ENCODE measurements around the gene SAPCD1.

The SAPCD1 gene

DNA sequence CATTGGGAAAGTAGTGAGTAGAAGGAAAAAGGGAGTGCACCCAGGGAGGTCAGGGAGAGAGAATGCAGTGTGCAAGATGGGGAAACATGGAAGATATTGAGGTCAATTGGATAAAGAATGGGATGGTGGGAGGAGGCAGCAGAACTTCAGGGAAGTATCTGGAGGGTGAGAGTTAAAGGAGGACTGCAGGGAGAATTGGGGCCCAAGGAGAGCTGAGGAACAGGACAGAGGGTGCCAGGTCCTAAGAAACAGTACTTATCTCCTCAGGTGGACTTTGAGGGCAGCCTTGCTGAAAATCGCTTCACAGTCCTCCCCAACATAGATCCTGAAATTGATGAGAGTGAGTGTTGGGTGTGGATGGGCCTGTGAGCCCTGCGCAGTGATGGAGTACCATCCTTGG, 4.2 kb upstream of the SAPCD1 start:
- no peak for DNase-seq

DNA sequence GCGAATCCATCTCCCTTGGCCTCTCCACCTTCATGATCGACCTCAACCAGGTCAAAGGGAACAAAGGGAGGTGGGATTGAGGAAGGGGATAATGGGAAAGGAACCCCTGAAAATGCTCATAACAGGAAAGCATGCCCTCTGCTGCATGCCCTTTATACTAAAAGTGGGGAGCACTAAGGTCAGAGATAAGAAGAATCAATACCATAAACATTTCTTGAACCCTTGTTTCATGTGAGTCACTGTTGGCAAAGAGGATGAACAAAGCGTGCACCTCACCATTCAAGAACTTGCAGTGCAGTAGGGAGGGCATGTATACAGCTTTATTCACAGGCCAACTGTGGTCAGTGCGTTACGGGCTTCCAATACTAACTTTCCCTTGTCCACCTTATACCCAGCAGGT, 1.7 kb upstream of the SAPCD1 start:
- DNase-seq: no peak

DNA sequence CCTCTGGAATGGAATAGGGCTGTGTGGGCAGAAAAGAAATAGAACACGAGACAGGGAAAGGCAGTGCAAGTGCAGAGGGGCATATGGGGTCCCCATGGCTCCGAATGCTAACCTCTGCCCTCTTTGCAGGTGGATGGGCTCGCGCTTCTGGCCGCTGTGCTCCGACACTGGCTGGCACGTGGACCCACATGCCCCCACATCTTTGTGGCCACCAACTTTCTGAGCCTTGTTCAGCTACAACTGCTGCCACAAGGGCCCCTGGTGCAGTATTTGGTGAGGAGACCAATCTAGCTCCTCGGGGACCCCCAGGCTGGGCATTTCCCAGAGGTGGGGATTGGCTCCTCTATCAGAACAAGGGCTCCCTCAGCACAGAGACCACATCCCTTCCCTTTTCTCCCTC, 1.1 kb upstream of the SAPCD1 start:
- no peak for DNase-seq

DNA sequence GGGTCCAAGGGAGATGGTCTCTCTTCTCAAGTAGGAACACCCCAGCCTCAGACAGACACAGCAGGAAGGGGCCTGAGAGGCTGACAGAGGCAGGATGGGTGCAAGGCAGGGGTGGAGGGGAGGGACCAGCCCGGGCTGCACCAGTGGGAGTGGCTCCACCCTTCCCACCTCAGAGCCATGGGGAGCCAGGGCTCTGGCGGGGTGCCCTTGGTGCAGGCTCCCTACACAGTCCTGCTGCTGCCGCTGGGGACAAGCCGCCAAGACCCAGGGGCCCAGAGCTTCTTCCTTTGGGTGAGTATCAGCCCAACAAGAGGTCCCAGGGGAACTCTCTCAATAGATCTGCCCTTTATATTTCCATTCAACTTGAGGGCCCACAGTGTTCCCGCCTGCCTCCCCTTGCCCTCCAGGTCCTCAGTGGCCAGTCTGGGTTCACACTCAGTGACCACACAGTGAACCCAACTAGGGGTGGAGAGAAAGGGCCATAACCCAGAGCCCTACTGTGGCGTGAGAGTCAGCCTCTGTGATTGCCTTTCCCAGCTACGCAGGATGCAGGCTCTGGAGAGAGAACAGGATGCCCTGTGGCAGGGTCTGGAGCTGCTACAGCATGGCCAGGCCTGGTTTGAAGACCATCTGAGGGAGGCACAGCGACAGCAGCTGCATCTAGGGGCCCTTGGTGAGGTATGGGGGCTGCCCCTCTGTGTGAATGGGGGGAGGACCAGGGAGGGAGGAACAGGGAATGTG, 592 bp downstream of the SAPCD1 start:
- DNase-seq: no peak

DNA sequence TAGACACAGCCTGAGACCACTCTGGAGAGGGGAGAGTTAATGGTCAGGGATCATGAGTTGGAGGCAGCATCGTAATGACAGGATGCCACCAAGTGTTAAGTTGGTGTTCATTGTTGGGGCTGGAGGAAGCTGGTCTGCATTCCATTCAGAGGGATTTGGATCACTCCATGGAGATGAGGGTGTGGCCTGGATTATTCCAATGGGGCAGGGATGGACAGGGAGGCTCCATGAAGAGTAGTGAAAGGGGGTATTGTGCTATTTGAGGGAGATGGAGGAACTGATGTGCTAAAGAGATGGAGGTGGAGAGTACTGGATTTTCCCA, 1.1 kb downstream of the SAPCD1 start:
- DNase-seq: no peak

DNA sequence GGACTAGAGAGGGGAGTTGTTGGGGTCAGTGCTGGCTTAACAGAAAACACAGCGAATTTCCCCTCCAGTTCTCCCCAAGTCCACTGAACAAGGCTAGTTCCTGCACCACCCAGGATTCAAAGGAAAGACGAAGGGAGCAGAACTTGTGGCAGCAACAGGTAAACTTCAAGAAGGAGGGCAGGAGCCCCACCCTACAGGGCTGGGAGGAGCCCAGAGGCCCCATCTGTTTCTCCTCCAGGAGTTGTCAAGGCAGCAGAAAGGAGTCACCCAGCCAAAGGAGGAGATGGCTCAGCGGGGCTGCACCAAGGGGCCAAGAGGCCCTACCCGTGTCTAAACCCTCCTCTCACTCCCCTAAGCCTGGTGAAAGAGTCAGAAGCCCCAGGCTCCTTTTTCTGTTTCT, 1.7 kb downstream of the SAPCD1 start:
- no peak for DNase-seq

DNA sequence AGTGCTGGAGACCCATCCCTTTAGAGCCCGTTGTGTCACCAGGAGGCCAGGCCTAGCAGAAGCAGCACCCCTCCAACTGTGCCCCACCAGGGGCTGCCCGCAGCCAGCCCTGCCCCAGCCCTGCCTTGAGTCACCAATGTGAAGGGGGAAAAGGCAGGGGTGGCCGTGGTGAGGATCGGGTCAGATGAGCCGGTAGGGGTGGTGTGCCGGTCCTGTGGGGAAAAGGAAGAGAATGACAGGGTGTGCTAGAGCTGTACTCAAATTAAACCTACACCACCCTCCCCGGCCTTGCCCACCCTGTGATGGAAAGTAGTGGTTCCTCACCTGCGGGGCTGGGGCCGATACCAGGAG, 3.1 kb downstream of the SAPCD1 start:
- no peak for DNase-seq

DNA sequence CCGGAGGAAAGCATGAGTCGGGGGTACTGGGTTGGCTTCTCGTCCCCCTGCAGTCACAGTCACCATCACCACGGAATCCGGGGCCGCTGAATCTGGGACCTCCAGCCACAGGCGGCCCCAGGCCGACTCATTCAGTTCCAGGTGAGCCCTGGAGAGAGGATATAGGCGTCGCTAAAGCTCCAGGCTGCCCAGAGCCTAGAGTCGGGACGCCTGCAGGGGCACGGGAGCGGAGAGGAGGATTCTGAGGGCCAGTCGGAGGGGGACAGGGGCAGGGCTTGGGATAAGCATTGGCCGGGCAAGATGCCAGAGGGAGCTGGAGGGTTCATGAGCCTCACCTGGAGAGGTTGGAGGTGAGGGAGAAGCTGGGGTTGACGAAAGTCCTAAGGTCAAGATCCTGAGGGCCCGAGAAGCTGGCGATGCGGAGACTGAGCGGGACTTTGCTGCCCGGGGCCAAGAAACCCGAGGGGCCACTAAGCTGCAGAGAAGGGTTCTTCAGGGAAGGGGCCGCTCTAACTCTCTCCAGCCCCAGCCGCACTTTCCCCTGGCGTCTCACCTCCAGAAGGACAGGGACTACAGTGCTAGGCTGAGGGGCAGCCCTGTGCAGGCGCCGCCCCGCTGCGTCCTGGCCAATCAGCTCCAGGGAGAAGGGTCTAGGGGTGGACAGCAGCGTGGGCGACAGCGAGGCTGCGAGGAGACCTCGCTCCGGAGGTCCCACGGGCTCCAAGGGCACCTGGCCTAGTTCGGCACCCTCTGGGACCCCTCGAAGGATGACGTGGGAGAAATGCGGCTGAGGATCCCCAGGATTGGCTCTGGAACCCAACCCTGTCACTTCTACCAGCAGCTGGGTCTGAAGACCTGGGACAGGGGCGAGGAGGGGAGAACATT, 3.7 kb downstream of the SAPCD1 start:
- DNase-seq: no peak

DNA sequence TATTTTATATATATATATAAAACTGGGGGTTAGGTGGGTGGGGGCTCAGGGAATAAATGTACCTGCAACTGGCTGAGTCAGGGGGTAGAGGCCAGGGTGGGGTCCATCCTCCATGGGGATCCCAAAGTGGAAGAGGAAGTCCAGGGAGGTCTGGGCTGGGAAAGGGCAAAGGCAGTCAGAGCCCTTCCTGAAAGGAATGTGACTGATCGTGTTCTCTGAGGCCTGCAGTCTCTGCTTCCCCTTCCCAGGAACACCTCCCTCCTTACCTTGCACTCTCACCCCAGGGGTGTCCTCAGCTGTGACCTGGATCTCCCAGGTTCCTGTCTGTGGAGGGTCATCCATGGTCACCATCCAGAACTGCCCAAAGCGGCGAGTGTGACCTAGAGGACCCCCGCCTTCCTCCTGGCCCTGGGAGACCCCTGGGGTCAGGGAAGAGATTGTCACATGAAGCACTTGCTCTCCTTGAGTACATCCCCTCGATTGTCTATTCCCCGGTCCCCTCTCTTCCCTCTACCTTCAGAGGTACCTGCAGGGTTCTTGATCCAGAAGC, 4.7 kb downstream of the SAPCD1 start:
- no peak for DNase-seq

DNA sequence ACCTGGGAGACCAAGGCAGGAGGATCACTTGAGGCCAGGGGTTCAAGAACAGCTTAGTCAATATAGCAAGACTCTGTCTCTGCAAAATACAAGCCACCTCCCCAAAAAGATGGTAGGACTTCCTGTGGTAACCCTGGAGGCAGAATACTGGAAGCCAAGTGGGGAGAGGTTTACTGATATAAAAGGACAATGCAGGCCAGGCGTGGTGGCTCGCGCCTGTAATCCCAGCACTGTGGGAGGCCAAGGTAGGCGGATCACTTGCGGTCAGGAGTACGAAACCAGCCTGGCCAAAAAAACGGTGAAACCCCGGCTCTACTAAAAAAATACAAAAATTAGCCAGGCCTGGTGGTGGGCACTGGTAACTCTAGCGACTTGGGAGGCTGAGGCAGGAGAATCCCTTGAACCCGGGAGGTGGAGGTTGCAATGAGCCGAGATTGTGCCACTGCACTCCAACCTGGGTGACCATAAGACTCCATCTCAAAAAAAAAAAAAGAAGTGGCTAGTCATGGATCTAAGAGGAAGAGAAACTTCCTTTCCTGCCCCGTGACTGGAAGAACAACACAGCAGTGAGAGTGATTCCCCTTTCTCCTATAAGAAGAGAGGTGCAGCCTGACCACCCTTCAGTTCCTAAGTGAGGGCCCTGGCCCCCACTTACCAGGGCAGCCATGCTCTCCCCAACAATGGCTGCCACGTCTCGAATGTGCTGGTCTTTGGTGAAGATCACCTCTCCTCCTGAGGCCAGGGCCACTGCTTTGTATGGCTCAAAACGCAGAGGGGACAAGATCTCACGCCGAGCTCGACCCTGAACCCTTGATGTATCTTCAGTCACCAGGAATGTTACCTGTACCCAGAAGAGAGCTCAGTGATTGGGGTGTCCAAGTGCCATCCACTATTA, 6.2 kb downstream of the SAPCD1 start:
- no peak for DNase-seq

DNA sequence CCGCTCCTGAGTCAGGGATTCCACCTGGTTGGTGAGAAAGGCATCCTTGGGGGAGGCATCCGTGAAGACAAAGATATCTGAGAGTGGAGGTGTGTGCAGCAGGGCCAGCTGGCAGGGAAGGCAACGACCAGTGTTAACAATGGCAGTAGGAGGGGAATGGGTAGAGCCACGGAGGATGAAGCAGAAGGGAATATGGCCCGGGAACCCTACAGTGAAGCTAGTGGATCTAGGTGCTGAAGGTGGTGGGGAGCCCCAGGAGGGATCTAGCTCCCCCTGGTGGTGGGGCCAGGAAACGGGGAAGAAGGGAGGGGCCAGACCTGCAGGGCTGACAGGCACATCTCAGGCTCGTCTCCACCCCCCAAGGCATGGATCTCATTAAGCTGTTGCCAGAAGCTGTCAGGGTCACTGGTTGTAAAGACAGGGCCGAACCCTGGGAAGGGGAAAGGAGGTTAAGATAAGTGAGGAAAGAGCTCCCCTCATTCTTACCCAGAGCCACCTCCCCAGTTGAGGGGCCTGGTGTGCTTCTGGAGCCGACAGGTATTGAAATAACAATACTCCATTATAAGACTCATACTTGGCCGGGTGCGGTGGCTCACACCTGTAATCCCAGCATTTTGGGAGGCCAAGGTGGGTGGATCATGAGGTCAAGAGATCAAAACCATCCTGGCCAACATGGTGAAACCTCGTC, 7.4 kb downstream of the SAPCD1 start:
- DNase-seq: peak; percentile 84

DNA sequence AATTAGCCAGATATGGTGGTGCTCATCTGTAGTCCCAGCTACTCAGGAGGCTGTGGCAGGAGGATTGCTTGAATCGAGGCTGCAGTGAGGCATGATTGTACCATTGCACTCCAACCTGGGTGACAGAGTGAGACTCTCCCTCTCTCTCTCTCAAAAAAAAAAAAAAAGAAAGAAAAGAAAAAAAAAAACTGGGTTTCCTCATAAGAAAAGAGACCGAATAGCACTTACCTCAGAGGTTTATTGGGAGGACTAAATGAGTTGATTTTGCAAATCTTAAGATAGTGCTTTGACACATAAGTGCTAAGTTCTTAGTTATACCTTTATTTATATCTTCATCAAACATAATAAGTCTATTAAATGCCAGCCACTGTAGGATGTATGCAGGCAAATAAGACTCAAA, 8.4 kb downstream of the SAPCD1 start:
- DNase-seq: no peak

DNA sequence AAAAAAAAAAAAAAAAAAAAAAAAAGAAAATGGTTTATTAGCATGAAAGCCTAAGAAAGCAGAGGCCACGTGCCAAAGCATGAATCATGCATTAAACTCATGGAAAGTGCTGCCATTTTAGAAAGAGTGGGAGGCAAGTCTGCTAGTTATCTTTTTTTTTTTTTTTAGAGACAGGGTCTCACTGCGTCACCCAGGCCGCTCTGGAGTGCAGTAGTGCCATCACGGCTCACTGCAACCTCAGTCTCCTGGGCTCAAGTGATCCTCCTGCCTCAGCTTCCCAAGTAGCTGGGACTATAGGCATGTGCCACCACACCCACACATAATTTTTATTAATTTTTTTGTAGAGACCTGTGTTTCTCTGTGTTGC, 9.5 kb downstream of the SAPCD1 start:
- DNase-seq: no peak

DNA sequence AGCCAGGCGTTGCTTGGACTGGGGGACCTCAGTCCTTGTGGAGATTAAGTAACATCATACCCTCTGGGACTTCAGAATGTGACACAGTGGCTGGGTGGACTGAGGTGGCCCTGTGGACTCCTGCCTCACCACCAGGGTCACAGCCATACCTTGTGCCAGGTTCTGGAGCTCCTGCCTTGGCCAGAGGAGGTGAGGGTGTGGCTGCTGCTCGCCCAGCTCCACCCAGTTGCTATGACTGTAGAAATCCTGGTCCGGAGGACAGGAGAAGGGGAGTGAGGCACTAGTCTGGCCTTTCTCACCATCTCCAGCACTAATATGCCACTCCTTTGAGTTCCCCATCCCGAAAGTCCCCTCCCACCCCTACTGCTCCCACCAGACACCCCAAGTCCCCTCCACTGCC, 12.7 kb downstream of the SAPCD1 start:
- no peak for DNase-seq

DNA sequence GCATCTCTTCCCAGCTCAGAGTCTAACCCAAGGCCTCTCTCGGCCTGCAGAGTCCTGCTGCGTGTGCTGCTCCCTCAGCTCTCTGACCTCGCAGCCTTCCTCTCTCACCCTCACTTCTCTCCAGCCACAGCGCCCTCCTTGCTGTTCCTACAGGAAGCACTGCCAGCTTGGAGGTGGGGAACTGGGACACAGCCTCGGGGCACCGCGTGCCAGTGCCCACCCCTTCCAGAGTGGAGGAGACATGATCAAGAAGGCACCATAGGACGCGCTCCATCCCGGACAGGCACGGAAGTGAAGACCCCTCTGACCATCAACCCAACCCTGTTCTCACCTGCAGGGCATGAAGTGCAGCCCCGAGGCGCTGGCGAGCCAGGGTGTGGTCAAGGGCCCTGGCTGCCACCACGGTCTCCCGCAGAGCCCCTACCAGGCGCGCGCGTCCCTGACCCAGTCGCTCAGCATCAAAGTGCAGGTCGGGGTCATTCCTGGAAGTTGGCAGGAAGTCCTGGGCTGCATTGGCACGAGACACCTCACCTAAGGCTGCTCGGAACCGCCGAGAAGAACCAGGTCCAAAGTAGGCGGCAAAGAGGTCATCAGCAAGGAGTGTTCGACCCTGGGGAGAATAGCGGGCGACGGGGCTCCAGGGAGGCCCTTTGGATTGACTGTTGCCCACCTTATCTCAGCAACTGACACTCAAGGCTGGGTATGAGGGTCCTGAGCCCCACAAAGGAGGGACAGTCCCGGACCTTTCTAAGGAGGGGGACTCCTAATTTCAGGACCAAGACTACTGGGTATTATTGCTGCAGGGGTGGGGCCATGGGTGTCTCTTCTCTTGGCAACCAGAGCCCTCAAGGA, 13.4 kb downstream of the SAPCD1 start:
- DNase-seq: no peak

DNA sequence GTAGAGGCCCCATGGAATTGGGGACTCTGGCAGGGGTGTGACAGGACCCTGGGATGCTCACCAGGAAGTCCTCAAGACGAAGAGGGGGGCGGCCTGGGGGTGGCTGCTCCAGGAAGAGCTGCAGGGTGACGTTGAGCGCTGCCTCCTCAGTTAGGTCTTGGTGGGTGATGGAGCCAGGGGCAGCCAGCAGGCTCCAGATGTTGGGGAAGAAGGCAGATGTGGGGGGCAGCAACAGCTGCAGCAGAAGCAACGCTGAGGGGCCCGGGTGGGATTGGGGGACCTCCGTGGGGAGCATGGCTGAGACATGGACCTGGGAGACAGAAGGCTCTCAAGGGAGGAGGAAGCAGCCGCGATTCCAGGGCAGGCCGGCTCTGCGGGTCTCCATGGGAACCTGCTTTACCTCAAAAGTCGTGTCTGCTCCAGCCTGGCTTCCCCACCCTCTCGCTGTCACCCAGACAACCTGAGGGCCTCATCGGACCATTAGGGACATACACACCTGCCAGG, 14.1 kb downstream of the SAPCD1 start:
- no peak for DNase-seq

DNA sequence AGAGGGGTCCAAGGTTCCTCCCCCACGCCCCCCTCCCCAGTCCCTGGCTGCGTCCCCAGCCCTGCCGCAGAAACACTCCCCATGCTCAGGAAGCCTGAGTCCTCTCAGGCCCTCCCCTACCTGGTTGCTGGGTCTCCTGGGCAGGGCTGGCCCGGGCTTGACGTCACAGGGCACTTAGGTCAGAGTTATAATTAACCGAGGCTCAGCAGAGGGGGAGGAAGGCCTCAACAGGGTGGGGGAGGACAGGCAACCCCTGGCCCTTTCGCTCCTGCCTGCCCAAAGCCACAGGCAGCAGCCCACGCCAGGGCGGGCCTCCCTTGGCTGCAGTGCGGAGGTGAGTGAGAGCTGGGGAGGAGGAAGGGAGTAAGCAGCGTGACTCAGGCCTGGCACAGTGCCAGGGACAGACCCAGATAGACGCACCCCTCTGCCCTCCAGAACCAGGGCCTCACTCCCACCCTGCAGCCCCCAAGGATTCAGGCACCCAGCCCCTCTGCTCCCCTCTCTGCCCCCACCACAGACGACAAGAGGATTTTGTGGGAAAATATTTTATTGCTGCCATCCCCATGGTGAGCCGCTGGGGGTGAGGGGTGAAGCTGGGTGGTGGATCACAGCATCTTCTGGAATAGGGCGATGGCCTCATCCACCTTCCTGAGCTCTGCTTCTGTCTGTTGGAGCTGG, 14.7 kb downstream of the SAPCD1 start, which contains the start of gene VWA7:
TSS of gene VWA7 (minus strand) at position 340 of the 678 bp plus-strand sequence. CDS start 549 bp downstream, outside the sequence.
- DNase-seq: peak; percentile 68

DNA sequence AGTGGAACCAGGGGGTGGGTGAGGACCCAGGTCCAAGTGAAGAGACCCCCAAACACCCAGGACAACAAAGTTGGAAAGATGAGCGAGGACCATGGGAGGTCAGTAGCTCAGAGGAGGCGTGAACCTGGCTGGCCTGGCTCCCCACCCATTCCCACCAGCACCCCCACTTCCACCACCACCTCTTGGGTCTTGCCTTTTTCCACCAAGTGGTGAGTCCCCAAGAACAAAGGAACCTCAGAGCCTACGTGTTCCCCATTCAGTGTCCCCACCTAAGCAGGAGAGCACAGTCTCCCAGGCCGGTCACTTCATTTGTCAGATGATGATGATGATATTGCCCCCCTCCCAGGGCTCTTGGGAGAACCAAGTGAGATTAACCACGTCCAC, 15.2 kb downstream of the SAPCD1 start:
- DNase-seq: no peak

DNA sequence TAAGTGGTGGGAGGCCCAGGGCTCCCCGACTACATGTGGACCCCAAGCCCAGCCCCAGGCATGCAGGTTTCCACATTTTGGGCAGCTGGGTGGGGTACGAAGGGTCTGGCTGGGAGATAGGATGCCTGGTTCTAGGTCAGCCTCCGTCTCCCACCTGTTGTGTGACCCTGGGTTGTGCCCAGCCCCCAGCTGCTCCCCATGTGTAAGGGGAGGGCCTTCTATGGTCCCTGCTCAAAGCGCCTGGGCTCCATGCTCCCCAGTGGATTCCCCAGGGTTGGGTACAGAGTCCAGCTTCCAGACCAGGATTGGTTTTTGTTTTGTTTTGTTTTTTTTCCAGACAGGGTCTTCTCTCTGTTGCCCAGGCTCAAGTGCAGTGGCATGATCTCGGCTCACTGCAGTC, 15.7 kb downstream of the SAPCD1 start:
- DNase-seq: no peak

DNA sequence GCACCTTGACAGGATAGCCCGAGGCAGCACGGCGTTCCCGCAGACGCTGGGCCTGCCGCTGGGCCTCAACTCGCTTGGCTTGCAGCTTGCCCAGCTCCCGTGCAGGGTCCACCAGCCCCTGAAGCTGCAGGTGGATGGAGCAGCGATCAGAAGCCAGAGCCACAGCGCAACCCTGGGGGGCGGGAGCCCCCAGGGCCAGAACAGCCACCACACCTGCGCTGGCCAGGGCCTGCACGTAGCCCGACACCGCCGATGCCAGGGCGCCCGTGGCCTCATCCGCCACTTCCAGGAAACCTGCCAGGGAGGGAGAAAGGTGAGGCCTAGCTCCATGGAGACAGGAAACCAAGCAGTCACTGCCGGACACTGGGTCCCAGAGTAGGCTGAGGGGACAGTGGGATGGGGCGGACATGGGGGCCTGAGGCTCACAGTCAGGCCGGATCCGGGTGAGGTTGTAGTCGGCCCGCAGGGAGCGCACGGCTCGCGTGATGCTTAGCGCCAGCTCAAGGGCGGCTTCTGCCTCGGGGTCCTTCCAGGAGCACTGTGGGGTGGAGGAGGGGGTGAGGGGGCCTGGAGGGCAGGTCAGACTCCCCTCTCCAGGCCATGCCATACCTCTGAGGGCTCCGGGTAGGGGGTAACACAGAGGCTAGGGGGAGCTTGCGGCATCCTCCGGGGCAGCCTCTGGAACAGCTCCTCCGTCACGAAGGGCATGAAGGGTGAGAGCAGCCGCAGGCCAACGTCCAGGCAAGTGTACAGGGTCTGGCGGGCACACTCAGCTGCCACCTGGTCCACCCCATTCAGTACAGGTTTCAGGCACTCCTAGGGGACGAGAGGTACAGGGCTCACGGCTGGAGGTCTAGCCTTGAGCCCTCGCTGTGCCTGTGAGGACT, 16.8 kb downstream of the SAPCD1 start:
- no peak for DNase-seq
